Astrocyte of the cerebellum (primary cell): ENCODE results near the gene DEPDC5.

Experiments used
- DNase-seq: peaks from one replicate; pipeline ENCODE4 v3.0.0-alpha.2; 2011; ENCODE audit warnings: low read depth
- H3K4me3 ChIP-seq: 2 replicates; pipeline ENCODE4 v1.5.1; 2011; ENCODE audit warnings: mild to moderate bottlenecking, low read depth, low read length, moderate library complexity
- in situ Hi-C: cut with HindIII; loops from 2 replicates; pipeline ENCODE4 v1.10.0; 2017; ENCODE audit warnings: low sequenced_read_pairs
- TF ChIP-seq, protein P1 (sequence below): IDR thresholded peaks from 2 replicates; pipeline ENCODE4 v1.5.1; 2012; ENCODE audit warnings: low read length, low read depth, moderate library complexity, mild to moderate bottlenecking; ENCODE audit errors: missing control alignments

Gene DEPDC5

DNA sequence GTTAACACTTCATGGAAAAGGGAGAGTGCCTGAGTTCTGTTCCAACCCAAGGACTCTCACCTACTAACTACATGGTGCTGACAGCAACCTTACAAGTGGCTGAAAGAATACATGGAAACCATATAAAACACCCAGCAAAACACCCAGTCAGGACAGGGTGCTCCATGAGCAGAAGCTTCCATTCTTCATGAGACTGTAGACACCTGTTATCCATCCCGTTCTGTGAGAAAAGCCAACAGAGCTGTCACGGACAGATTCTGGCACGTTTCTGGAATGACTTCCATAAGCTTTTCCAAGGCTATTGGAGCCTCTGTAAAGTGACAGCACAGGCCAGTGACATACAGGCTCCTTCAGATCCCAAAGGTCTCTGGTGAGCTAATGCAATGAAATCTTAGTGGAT is 27.1 kb upstream of the DEPDC5 start:
- no peak for DNase-seq
- in situ Hi-C loops: no loop called here
- no peak overlapping the region for H3K4me3 ChIP-seq
- TF ChIP-seq, protein P1, sequence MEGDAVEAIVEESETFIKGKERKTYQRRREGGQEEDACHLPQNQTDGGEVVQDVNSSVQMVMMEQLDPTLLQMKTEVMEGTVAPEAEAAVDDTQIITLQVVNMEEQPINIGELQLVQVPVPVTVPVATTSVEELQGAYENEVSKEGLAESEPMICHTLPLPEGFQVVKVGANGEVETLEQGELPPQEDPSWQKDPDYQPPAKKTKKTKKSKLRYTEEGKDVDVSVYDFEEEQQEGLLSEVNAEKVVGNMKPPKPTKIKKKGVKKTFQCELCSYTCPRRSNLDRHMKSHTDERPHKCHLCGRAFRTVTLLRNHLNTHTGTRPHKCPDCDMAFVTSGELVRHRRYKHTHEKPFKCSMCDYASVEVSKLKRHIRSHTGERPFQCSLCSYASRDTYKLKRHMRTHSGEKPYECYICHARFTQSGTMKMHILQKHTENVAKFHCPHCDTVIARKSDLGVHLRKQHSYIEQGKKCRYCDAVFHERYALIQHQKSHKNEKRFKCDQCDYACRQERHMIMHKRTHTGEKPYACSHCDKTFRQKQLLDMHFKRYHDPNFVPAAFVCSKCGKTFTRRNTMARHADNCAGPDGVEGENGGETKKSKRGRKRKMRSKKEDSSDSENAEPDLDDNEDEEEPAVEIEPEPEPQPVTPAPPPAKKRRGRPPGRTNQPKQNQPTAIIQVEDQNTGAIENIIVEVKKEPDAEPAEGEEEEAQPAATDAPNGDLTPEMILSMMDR: no peak

- TF ChIP-seq, protein P1: no peak
- DNase-seq: no peak
- in situ Hi-C loops: no loop called here
- H3K4me3 ChIP-seq: no peak overlapping the region
These were observed 25.0 kb upstream of the DEPDC5 start for GRCh38 chr22:31728857-31729256.

DNA sequence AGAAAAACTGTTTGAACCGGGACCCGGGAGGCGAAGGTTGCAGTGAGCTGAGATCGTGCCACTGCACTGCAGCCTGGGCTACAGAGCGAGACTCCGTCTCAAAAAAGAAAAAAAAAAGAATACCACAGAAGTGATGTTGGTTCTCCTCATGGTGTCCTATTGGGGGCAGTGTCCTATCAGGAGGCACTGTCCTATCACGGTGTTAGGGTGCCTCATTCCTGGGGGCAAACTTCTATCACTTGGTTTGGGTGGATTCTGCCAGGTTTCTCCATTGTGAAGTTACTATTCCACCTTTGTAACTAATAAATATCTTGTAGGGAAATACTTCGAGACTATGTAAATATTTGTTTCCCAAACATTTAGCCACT is 23.5 kb upstream of the DEPDC5 start:
- in situ Hi-C loops: no loop called here
- no peak for DNase-seq
- TF ChIP-seq, protein P1: peak; percentile 11

GRCh38 chr22:31732089-31732829 is 21.6 kb upstream of the DEPDC5 start:
- TF ChIP-seq, protein P1: no peak
- in situ Hi-C loops: no loop called here
- no peak overlapping the region for H3K4me3 ChIP-seq
- DNase-seq: no peak

More for the DNA sequence above, 23.5 kb upstream of the DEPDC5 start:
- H3K4me3 ChIP-seq: no peak overlapping the region

DNA sequence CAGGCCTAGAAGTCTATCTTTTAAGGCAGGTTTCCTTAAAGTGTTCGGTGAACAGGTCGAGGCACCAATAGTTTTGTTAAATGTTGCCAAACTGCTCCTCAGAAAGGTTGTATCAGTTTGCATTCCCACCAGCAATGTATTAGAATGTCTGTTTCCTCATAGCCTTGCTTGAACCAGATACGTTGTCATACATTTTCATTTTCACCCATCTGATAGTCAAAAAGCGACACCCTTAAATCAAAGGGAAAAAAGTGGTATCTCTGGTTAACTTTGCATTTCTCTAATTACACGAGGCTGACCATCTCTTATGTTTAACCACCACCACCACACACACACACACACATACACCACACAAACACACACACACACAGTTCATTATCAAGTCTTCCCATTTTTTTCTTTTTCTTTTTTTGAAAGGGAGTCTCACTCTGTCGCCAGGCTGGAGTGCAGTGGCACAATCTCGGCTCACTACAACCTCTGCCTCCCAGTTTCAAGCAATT is 20.2 kb upstream of the DEPDC5 start:
- DNase-seq: no peak
- H3K4me3 ChIP-seq: no peak overlapping the region
- in situ Hi-C loops: no loop called here
- TF ChIP-seq, protein P1: no peak

DNA sequence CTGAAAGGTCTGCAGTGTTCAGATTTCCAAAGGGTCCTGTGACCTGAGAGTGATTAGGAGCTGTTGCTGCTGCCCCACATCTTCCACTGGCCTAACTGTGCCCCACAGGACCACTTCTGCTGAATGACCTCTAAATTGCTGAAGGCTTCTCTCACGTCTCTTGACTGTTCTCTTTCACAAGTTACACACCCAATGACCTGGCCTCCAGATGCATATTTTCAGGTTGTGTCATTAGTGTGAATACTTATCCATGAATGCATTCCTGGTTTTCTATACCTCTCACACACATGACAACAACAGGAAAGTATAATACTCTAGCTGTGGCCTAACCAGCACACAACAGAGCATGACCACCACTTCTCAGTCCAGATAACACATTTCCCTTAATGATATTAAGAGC is 19.3 kb upstream of the DEPDC5 start:
- TF ChIP-seq, protein P1: no peak
- no peak overlapping the region for H3K4me3 ChIP-seq
- in situ Hi-C loops: no loop called here
- DNase-seq: peak; percentile 31
